A673 (cell line): Measurements from ENCODE around the gene ATP8B4.

Source experiments
- EZH2 ChIP-seq: fragments of 200-600 bp; sonication (generic); IDR thresholded peaks from 2 replicates; pipeline ENCODE4 v1.6.1; 2017; ENCODE audit warnings: borderline replicate concordance, low read depth, mild to moderate bottlenecking, mixed read lengths, antibody characterized with exemption, low read length; ENCODE audit not compliant: poor library complexity, severe bottlenecking
- TF ChIP-seq, protein P1 (sequence below): fragments of 300-800, 200-600 bp; sonication (generic); conservative IDR thresholded peaks from 2 replicates; pipeline ENCODE4 v1.5.1; 2017; ENCODE audit warnings: low read depth, mild to moderate bottlenecking, antibody characterized with exemption, low read length, moderate library complexity, mixed read lengths

DNA sequence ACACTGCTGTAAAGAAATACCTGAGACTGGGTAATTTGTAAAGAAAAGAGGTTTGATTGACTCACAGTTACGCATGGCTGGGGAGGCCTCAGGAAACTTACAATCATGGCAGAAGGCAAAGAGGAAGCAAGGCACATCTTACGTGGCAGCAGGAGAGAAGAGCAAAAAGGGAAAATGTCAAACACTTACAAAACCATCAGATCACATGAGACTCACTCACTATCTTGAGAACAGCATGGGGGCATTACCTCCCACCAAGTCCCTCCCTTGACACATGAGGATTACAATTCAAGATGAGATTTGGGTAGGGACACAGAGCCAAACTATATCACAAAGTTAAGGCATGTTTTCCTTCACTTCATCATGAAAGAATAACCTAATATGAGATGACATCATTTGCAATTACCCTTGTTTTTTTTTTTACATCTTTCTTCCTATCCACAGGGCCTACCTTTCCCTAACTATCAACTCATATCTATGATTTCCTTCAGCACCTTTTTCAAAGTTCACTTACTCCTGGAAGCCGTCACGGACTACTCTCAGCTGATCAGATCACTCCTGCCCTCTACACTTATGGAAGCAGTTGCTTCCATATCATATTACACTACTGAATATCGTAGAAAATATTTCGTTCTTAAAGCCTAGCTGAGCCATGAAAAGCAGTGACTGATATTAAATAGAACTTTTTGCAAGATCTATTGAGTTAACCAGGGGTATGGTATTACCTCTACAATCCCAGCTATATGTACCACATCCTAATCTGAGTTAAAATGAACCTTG, 25.5 kb upstream of the ATP8B4 start:
- TF ChIP-seq, protein P1, sequence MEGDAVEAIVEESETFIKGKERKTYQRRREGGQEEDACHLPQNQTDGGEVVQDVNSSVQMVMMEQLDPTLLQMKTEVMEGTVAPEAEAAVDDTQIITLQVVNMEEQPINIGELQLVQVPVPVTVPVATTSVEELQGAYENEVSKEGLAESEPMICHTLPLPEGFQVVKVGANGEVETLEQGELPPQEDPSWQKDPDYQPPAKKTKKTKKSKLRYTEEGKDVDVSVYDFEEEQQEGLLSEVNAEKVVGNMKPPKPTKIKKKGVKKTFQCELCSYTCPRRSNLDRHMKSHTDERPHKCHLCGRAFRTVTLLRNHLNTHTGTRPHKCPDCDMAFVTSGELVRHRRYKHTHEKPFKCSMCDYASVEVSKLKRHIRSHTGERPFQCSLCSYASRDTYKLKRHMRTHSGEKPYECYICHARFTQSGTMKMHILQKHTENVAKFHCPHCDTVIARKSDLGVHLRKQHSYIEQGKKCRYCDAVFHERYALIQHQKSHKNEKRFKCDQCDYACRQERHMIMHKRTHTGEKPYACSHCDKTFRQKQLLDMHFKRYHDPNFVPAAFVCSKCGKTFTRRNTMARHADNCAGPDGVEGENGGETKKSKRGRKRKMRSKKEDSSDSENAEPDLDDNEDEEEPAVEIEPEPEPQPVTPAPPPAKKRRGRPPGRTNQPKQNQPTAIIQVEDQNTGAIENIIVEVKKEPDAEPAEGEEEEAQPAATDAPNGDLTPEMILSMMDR = no peak
- no peak for TF ChIP-seq EZH2
